IPS DF 4.7 (cell line): ENCODE results near the gene ATP7B.

Experiments
- DNase-seq: peaks from one replicate; pipeline ENCODE4 v3.0.0-alpha.2; 2013; ENCODE audit warnings: low spot score; ENCODE audit errors: extremely low read depth

ATP7B gene

GRCh38 chr13:51894239-51894638, 117.0 kb downstream of the ATP7B start:
- DNase-seq: no peak

- no peak for DNase-seq
Observed at GRCh38 chr13:51892657-51893056, 118.6 kb downstream of the ATP7B start.

- DNase-seq: no peak
Observed at GRCh38 chr13:51887468-51887867, 123.8 kb downstream of the ATP7B start.

- no peak for DNase-seq
Observed at GRCh38 chr13:51885651-51886050, 125.6 kb downstream of the ATP7B start.

GRCh38 chr13:51883226-51883600, 128.0 kb downstream of the ATP7B start:
- no peak for DNase-seq
